ENCODE results near the gene CLDN25.

CLDN25 gene

DNA sequence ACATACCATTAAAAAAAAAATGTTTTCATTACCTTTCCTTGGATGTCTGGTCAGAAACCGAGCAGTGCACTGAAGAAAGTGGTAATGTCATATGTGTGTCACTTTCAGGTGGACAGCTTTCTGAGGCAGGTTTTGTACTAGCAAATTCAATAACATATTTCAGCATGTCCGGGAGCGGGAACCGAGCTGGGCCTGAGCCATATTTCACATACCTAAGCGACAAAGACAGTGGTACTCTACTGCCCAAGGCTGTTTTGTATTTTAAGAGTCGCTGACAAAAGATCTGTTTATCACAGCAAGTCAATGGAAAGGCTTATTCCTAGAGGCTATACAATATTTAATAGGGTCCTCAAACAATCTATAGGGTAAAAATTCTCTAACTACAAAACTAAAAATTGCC, 38.0 kb downstream of the CLDN25 start:
- DNase-seq = no peak
- Histone ChIP-seq H3K27me3 (ENCODE audit: insufficient read depth, low read length, poor library complexity) (no peaks in the 10 kb centered on the region), H3K36me3 (ENCODE audit: insufficient read depth, low read length) (peaks cover 37% of the 10 kb centered on the region), H2AFZ (ENCODE audit: low read depth, low read length) (no peak overlapping the region), H3K9ac (ENCODE audit: low read depth, low read length) (no peak overlapping the region), H3K79me2 (ENCODE audit: insufficient read depth, low read length) (no peaks in the 10 kb centered on the region), H3K4me2 (ENCODE audit: insufficient read depth, low read length) (no peak overlapping the region), H3K4me1 (ENCODE audit: insufficient read depth, low read length) (no peaks in the 10 kb centered on the region), H3K9me3 (ENCODE audit: insufficient read depth, low read length, severe bottlenecking) (no peaks in the 10 kb centered on the region), H3K27ac (ENCODE audit: low read length) (no peak overlapping the region), H3K4me3 (ENCODE audit: low read depth in 1 of 2, low read length in 2 of 2) (no peak overlapping the region), H4K20me1 (ENCODE audit: insufficient read depth, low read length) (no peaks in the 10 kb centered on the region)
- ATAC-seq (ENCODE audit: insufficient read depth, low read depth) = no peak
- TF ChIP-seq EZH2 (IDR thresholded peaks at IDR 0.05; ENCODE audit: borderline replicate concordance, low read depth, low read length, severe bottlenecking) = no peak
- TF ChIP-seq, protein P1, sequence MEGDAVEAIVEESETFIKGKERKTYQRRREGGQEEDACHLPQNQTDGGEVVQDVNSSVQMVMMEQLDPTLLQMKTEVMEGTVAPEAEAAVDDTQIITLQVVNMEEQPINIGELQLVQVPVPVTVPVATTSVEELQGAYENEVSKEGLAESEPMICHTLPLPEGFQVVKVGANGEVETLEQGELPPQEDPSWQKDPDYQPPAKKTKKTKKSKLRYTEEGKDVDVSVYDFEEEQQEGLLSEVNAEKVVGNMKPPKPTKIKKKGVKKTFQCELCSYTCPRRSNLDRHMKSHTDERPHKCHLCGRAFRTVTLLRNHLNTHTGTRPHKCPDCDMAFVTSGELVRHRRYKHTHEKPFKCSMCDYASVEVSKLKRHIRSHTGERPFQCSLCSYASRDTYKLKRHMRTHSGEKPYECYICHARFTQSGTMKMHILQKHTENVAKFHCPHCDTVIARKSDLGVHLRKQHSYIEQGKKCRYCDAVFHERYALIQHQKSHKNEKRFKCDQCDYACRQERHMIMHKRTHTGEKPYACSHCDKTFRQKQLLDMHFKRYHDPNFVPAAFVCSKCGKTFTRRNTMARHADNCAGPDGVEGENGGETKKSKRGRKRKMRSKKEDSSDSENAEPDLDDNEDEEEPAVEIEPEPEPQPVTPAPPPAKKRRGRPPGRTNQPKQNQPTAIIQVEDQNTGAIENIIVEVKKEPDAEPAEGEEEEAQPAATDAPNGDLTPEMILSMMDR (IDR thresholded peaks at IDR 0.05; ENCODE audit: borderline replicate concordance, extremely low read depth, low read length, poor library complexity, severe bottlenecking) = no peak

- H3K27ac ChIP-seq (ENCODE audit: low read length) = no peak overlapping the region
- H3K9me3 ChIP-seq (ENCODE audit: insufficient read depth, low read length, severe bottlenecking) = no peaks in the 10 kb centered on the region
- no peaks in the 10 kb centered on the region for H3K27me3 ChIP-seq (ENCODE audit: insufficient read depth, low read length, poor library complexity)
- DNase-seq (no peak), ATAC-seq (ENCODE audit: insufficient read depth, low read depth) (no peak)
- no peak overlapping the region for H3K4me2 ChIP-seq (ENCODE audit: insufficient read depth, low read length)
- H3K4me1 ChIP-seq (ENCODE audit: insufficient read depth, low read length) = no peaks in the 10 kb centered on the region
- no peaks in the 10 kb centered on the region for H4K20me1 ChIP-seq (ENCODE audit: insufficient read depth, low read length)
- no peak for TF ChIP-seq EZH2 (IDR thresholded peaks at IDR 0.05; ENCODE audit: borderline replicate concordance, low read depth, low read length, severe bottlenecking)
- TF ChIP-seq, protein P1 (IDR thresholded peaks at IDR 0.05; ENCODE audit: borderline replicate concordance, extremely low read depth, low read length, poor library complexity, severe bottlenecking) = no peak
- H3K4me3 ChIP-seq (ENCODE audit: low read depth in 1 of 2, low read length in 2 of 2) = no peak overlapping the region
- no peak overlapping the region for H2AFZ ChIP-seq (ENCODE audit: low read depth, low read length)
- no peak overlapping the region for H3K9ac ChIP-seq (ENCODE audit: low read depth, low read length)
- H3K36me3 ChIP-seq (ENCODE audit: insufficient read depth, low read length) = peaks cover 38% of the 10 kb centered on the region
- no peaks in the 10 kb centered on the region for H3K79me2 ChIP-seq (ENCODE audit: insufficient read depth, low read length)
Measured at GRCh38 chr11:113818426-113818825, 38.8 kb downstream of the CLDN25 start.

- TF ChIP-seq, protein P1 (IDR thresholded peaks at IDR 0.05; ENCODE audit: borderline replicate concordance, extremely low read depth, low read length, poor library complexity, severe bottlenecking) = no peak
- no peak for TF ChIP-seq EZH2 (IDR thresholded peaks at IDR 0.05; ENCODE audit: borderline replicate concordance, low read depth, low read length, severe bottlenecking)
- Histone ChIP-seq H3K4me1 (ENCODE audit: insufficient read depth, low read length) (no peaks in the 10 kb centered on the region), H3K27me3 (ENCODE audit: insufficient read depth, low read length, poor library complexity) (no peaks in the 10 kb centered on the region), H3K27ac (ENCODE audit: low read length) (no peak overlapping the region), H3K36me3 (ENCODE audit: insufficient read depth, low read length) (peaks cover 40% of the 10 kb centered on the region), H3K79me2 (ENCODE audit: insufficient read depth, low read length) (no peaks in the 10 kb centered on the region), H3K9me3 (ENCODE audit: insufficient read depth, low read length, severe bottlenecking) (no peaks in the 10 kb centered on the region), H2AFZ (ENCODE audit: low read depth, low read length) (no peak overlapping the region), H3K4me2 (ENCODE audit: insufficient read depth, low read length) (no peak overlapping the region), H4K20me1 (ENCODE audit: insufficient read depth, low read length) (no peaks in the 10 kb centered on the region), H3K4me3 (ENCODE audit: low read depth in 1 of 2, low read length in 2 of 2) (no peak overlapping the region), H3K9ac (ENCODE audit: low read depth, low read length) (no peak overlapping the region)
- DNase-seq (no peak), ATAC-seq (ENCODE audit: insufficient read depth, low read depth) (no peak)
Measured at GRCh38 chr11:113827477-113827876, 47.9 kb downstream of the CLDN25 start.

DNA sequence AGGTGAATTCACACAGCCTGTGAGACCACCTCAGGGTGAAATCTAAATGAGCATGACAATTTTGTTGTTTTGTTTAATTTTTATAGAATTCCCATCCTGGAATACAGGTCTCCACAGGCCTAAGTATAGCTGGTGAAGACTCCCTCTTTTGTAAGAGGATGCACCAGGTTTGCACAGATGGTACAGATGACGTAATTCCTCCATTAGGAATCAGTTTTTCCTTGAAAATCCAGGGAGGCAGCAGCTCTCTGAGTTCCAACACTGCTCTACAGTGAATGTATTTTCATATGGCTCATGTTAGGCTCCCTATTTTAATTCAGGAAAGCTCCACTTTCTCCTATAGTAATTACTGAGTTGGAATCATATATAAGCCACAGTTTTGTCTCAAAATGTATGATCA, 48.6 kb downstream of the CLDN25 start:
- no peak overlapping the region for H3K4me3 ChIP-seq (ENCODE audit: low read depth in 1 of 2, low read length in 2 of 2)
- no peaks in the 10 kb centered on the region for H4K20me1 ChIP-seq (ENCODE audit: insufficient read depth, low read length)
- H3K79me2 ChIP-seq (ENCODE audit: insufficient read depth, low read length) = no peaks in the 10 kb centered on the region
- H3K27ac ChIP-seq (ENCODE audit: low read length) = no peak overlapping the region
- H3K4me2 ChIP-seq (ENCODE audit: insufficient read depth, low read length) = no peak overlapping the region
- DNase-seq (no peak), ATAC-seq (ENCODE audit: insufficient read depth, low read depth) (no peak)
- no peaks in the 10 kb centered on the region for H3K4me1 ChIP-seq (ENCODE audit: insufficient read depth, low read length)
- H3K27me3 ChIP-seq (ENCODE audit: insufficient read depth, low read length, poor library complexity) = no peaks in the 10 kb centered on the region
- TF ChIP-seq, protein P1 (IDR thresholded peaks at IDR 0.05; ENCODE audit: borderline replicate concordance, extremely low read depth, low read length, poor library complexity, severe bottlenecking) = no peak
- TF ChIP-seq EZH2 (IDR thresholded peaks at IDR 0.05; ENCODE audit: borderline replicate concordance, low read depth, low read length, severe bottlenecking) = no peak
- no peak overlapping the region for H3K9ac ChIP-seq (ENCODE audit: low read depth, low read length)
- peaks cover 37% of the 10 kb centered on the region for H3K36me3 ChIP-seq (ENCODE audit: insufficient read depth, low read length)
- no peak overlapping the region for H2AFZ ChIP-seq (ENCODE audit: low read depth, low read length)
- no peaks in the 10 kb centered on the region for H3K9me3 ChIP-seq (ENCODE audit: insufficient read depth, low read length, severe bottlenecking)
